ENCODE results near the gene SOX8. TPM values are rescaled to one million over a fixed set of nuclear protein-coding genes. Genes with fewer than 3 reads are reported as not detected.

SOX8 gene
- total RNA-seq, 1 donor from 2014 or later = 0.98 TPM

GRCh38 chr16:996681-997080, 15.1 kb downstream of the SOX8 start:
- Histone ChIP-seq H3K9me3 (ENCODE audit: insufficient read depth, low read depth, low read length) (peaks cover 34% of the 10 kb centered on the region), H3K4me1 (ENCODE audit: insufficient read depth, low read length) (peaks cover 5% of the 10 kb centered on the region), H3K27ac (ENCODE audit: low read depth, low read length) (no peak overlapping the region), H2AFZ (ENCODE audit: low read depth, low read length) (no peak overlapping the region), H4K20me1 (ENCODE audit: insufficient read depth, low read length) (peaks cover 6% of the 10 kb centered on the region), H3K4me2 (ENCODE audit: low read length) (no peak overlapping the region), H3K79me2 (ENCODE audit: insufficient read depth, low read length) (no peaks in the 10 kb centered on the region), H3K4me3 (ENCODE audit: insufficient read depth, low read depth, low read length) (no peak overlapping the region), H3K9ac (ENCODE audit: low read length) (no peak overlapping the region), H3K27me3 (ENCODE audit: insufficient read depth, low read length) (peaks cover 50% of the 10 kb centered on the region), H3K36me3 (ENCODE audit: insufficient read depth, low read length) (no peaks in the 10 kb centered on the region)
- peaks cover 6% of the 10 kb centered on the region for H3K9me3 Mint-ChIP-seq (ENCODE audit: unreplicated experiment)
- peaks cover 30% of the 10 kb centered on the region for H3K27me3 Mint-ChIP-seq (ENCODE audit: low read depth, unreplicated experiment)
- H3K4me3 Mint-ChIP-seq (ENCODE audit: unreplicated experiment) = no peak overlapping the region
- no peak overlapping the region for H3K27ac Mint-ChIP-seq (ENCODE audit: unreplicated experiment)
- no peaks in the 10 kb centered on the region for H3K36me3 Mint-ChIP-seq (ENCODE audit: low read depth, unreplicated experiment)
- H3K4me1 Mint-ChIP-seq (ENCODE audit: low read depth, unreplicated experiment) = peaks cover 1% of the 10 kb centered on the region
- FAIRE-seq (no peak), DNase-seq (ENCODE audit: low read depth) (no peak)
- TF ChIP-seq EZH2 (IDR thresholded peaks at IDR 0.05; ENCODE audit: insufficient read depth, low read length) = no peak
- TF ChIP-seq, protein P1, sequence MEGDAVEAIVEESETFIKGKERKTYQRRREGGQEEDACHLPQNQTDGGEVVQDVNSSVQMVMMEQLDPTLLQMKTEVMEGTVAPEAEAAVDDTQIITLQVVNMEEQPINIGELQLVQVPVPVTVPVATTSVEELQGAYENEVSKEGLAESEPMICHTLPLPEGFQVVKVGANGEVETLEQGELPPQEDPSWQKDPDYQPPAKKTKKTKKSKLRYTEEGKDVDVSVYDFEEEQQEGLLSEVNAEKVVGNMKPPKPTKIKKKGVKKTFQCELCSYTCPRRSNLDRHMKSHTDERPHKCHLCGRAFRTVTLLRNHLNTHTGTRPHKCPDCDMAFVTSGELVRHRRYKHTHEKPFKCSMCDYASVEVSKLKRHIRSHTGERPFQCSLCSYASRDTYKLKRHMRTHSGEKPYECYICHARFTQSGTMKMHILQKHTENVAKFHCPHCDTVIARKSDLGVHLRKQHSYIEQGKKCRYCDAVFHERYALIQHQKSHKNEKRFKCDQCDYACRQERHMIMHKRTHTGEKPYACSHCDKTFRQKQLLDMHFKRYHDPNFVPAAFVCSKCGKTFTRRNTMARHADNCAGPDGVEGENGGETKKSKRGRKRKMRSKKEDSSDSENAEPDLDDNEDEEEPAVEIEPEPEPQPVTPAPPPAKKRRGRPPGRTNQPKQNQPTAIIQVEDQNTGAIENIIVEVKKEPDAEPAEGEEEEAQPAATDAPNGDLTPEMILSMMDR (IDR thresholded peaks at IDR 0.05; ENCODE audit: insufficient read depth, low read depth, low read length) = no peak

- Histone ChIP-seq H3K27me3 (ENCODE audit: insufficient read depth, low read length) (peaks cover 44% of the 10 kb centered on the region), H3K79me2 (ENCODE audit: insufficient read depth, low read length) (no peaks in the 10 kb centered on the region), H2AFZ (ENCODE audit: low read depth, low read length) (no peak overlapping the region), H3K4me3 (ENCODE audit: insufficient read depth, low read depth, low read length) (no peak overlapping the region), H3K36me3 (ENCODE audit: insufficient read depth, low read length) (no peaks in the 10 kb centered on the region), H4K20me1 (ENCODE audit: insufficient read depth, low read length) (peaks cover 12% of the 10 kb centered on the region), H3K4me2 (ENCODE audit: low read length) (peak overlapping the region; percentile 48), H3K9ac (ENCODE audit: low read length) (no peak overlapping the region), H3K9me3 (ENCODE audit: insufficient read depth, low read depth, low read length) (peaks cover 35% of the 10 kb centered on the region), H3K4me1 (ENCODE audit: insufficient read depth, low read length) (peaks cover 8% of the 10 kb centered on the region), H3K27ac (ENCODE audit: low read depth, low read length) (no peak overlapping the region)
- TF ChIP-seq, protein P1 (IDR thresholded peaks at IDR 0.05; ENCODE audit: insufficient read depth, low read depth, low read length) = no peak
- peak; percentile 57 for TF ChIP-seq EZH2 (IDR thresholded peaks at IDR 0.05; ENCODE audit: insufficient read depth, low read length)
- Mint-ChIP-seq H3K4me3 (ENCODE audit: unreplicated experiment) (no peak overlapping the region), H3K27me3 (ENCODE audit: low read depth, unreplicated experiment) (peaks cover 26% of the 10 kb centered on the region), H3K36me3 (ENCODE audit: low read depth, unreplicated experiment) (no peaks in the 10 kb centered on the region), H3K9me3 (ENCODE audit: unreplicated experiment) (peaks cover 6% of the 10 kb centered on the region), H3K27ac (ENCODE audit: unreplicated experiment) (no peak overlapping the region), H3K4me1 (ENCODE audit: low read depth, unreplicated experiment) (peaks cover 1% of the 10 kb centered on the region)
- FAIRE-seq (no peak), DNase-seq (ENCODE audit: low read depth) (peak; percentile 16)
These were observed 16.0 kb downstream of the SOX8 start for GRCh38 chr16:997440-998051.

- Mint-ChIP-seq H3K4me1 (ENCODE audit: low read depth, unreplicated experiment) (peaks cover 1% of the 10 kb centered on the region), H3K27ac (ENCODE audit: unreplicated experiment) (no peak overlapping the region), H3K36me3 (ENCODE audit: low read depth, unreplicated experiment) (no peaks in the 10 kb centered on the region), H3K4me3 (ENCODE audit: unreplicated experiment) (no peak overlapping the region), H3K27me3 (ENCODE audit: low read depth, unreplicated experiment) (peaks cover 26% of the 10 kb centered on the region), H3K9me3 (ENCODE audit: unreplicated experiment) (peaks cover 6% of the 10 kb centered on the region)
- peaks cover 44% of the 10 kb centered on the region for H3K27me3 ChIP-seq (ENCODE audit: insufficient read depth, low read length)
- DNase-seq (ENCODE audit: low read depth) (no peak), FAIRE-seq (no peak)
- no peaks in the 10 kb centered on the region for H3K79me2 ChIP-seq (ENCODE audit: insufficient read depth, low read length)
- TF ChIP-seq, protein P1 (IDR thresholded peaks at IDR 0.05; ENCODE audit: insufficient read depth, low read depth, low read length) = no peak
- no peak for TF ChIP-seq EZH2 (IDR thresholded peaks at IDR 0.05; ENCODE audit: insufficient read depth, low read length)
- H4K20me1 ChIP-seq (ENCODE audit: insufficient read depth, low read length) = peaks cover 18% of the 10 kb centered on the region
- H3K4me3 ChIP-seq (ENCODE audit: insufficient read depth, low read depth, low read length) = no peak overlapping the region
- H3K9me3 ChIP-seq (ENCODE audit: insufficient read depth, low read depth, low read length) = peaks cover 35% of the 10 kb centered on the region
- no peaks in the 10 kb centered on the region for H3K36me3 ChIP-seq (ENCODE audit: insufficient read depth, low read length)
- no peak overlapping the region for H3K27ac ChIP-seq (ENCODE audit: low read depth, low read length)
- H3K9ac ChIP-seq (ENCODE audit: low read length) = no peak overlapping the region
- H2AFZ ChIP-seq (ENCODE audit: low read depth, low read length) = no peak overlapping the region
- H3K4me1 ChIP-seq (ENCODE audit: insufficient read depth, low read length) = peaks cover 14% of the 10 kb centered on the region
- no peak overlapping the region for H3K4me2 ChIP-seq (ENCODE audit: low read length)
These were observed 16.6 kb downstream of the SOX8 start for GRCh38 chr16:998211-998610.
